NT2/D1 (cell line): ENCODE measurements around the gene PHC2.

Source experiments
- SUZ12 ChIP-seq: IDR thresholded peaks from 2 replicates; pipeline ENCODE4 v1.6.1; 2011; ENCODE audit not compliant: insufficient read length, insufficient read depth; ENCODE audit errors: extremely low read depth
- YY1 ChIP-seq: IDR thresholded peaks from 2 replicates; pipeline ENCODE4 v1.6.1; 2011; ENCODE audit not compliant: insufficient read length, insufficient read depth

GRCh38 chr1:33339413-33339812 lies 91.5 kb downstream of the PHC2 start:
- TF ChIP-seq SUZ12 (no peak), YY1 (no peak)
